Esophagus squamous epithelium (tissue), 4 donors: ENCODE results near the gene IARS2.

Experiments
- CTCF ChIP-seq, 6 experiments: fragments of 450-650 bp in 4 of 6; fragments of 200-600 bp in 2 of 6; sonication (generic) in 2 of 6; IDR thresholded peaks; one replicate each; pipeline ENCODE4 v1.5.1; 2016 to 2019; ENCODE audit warnings: antibody characterized with exemption in 6 of 6, mild to moderate bottlenecking in 4 of 6, moderate library complexity in 4 of 6
- POLR2A ChIP-seq, 4 donors: fragments of 450-650 bp; IDR thresholded peaks; one replicate each; pipeline ENCODE4 v1.6.1; 2017; ENCODE audit warnings: antibody characterized with exemption in 4 of 4, mild to moderate bottlenecking in 4 of 4, moderate library complexity in 3 of 4

- TF ChIP-seq CTCF (IDR thresholded peaks at IDR 0.05) (no peak), POLR2A (IDR thresholded peaks at IDR 0.05) (no peak)
Measured at GRCh38 chr1:220164116-220164515, 70.2 kb downstream of the IARS2 start.
